ENCODE measurements around the gene ASCC3. TPM values are rescaled to one million over a fixed set of nuclear protein-coding genes. Genes with fewer than 3 reads are reported as not detected.

ASCC3 gene
- total RNA-seq, 2 donors from 2014 or later = 31.9 to 36.4 TPM

DNA sequence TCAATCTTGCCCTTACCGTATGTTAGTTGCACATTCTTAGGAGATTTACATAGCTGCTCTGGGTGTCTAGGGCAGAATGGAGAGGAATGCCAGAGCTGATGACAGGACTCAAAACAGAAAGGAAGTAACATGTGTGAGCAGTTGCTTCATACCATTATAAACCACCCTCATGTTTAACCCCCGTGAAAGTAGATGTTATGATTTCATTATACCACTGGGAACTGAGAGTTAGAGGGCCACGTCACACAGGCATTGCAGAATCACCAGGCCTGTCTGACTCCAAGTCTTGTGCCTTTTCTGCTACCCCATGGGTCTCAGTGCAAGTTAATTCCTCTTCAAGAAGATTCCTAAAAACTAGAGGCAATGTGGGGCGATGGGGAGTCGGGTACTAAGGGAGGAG is 392.9 kb downstream of the ASCC3 start:
- DNase-seq (ENCODE audit: low spot score) = no peak
- intact Hi-C loops (cut with DNase I) = no loop called here

DNA sequence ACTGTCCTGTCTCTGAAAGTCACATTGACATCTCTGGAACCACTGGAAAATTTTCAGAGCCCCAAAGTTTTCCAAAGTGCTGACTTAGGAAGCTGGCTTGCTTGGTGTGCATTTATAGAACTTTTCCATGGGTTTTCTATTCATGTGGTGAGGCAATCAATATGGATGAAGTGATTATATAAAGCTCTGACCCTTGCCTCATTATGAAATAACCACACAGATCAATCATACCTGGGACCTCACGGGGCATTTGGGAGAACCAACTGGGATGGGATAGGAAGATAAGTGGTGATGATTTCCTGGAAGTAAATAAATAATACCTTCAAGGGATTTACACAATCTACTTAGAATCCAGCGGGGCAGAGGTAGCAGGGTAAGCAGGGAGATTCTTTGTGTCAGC is 393.5 kb downstream of the ASCC3 start:
- no peak for DNase-seq (ENCODE audit: low spot score)
- intact Hi-C loops (cut with DNase I) = no loop called here

- DNase-seq (ENCODE audit: low spot score) = no peak
- intact Hi-C loops (cut with DNase I) = no loop called here
These were observed 395.9 kb downstream of the ASCC3 start for GRCh38 chr6:100485268-100485667.

- intact Hi-C loops (cut with DNase I) = no loop called here
- DNase-seq (ENCODE audit: low spot score) = no peak
These were observed 396.7 kb downstream of the ASCC3 start for GRCh38 chr6:100484474-100484873.

DNA sequence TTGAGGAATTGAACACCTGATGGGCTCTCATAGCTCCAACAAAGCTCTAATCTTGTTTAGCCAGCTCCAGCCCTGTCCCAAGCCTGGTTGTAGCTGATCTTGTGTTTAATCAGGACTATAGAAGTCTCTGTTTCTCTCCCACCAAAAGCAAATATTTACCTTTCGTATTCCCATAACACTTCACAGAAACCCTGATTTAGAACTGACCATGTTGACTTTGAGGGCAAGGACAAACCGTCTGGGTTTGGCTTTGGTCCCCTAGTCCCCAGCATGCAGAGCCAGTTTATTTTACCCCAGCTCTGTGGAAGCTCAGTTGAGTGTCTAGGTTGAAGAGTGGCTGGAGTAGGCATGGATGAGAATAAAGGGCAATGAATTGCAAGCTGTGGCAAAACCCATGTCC is 398.4 kb downstream of the ASCC3 start:
- intact Hi-C loops (cut with DNase I) = no loop called here
- DNase-seq (ENCODE audit: low spot score) = no peak

DNA sequence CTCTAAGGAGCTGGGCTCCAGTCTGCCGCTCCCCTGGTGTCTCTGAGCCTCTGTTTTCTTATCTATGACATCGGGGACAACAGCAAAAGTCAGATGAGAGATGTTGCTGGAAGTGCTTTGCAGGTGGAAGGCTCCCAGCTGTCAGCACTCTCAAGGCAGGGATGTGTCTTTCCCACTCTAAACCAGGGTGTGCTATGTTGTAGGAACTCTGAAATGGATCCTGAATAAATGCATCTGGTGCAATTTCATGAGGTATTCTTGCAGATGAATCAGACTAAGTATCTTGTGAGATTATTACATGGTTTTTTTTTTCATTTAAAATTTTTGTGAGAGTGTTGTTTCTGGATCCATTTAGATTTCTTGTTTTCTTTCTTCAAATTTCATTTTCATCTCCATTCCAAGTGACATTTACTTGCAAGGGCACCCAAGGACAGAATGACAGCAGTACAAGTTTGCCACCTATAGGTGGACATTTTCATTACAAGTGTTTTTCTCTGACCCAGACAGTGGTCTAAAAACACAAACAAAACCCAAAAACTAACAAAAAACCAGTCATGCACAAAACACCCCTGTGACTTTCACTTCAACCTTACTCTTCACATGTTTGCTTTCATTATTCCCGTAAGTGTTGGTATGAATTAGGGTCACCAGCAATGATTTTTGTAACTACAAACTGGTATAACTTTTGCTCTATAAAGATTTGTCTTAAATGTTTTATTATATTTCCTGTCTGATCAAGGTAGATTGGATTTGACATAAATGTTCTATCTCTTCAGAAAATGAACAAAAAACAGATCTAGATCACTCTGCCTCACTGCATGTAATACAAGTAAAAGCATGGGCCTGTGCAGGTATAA is 401.7 kb downstream of the ASCC3 start:
- DNase-seq (ENCODE audit: low spot score) = no peak
- intact Hi-C loops (cut with DNase I) = no loop called here

DNA sequence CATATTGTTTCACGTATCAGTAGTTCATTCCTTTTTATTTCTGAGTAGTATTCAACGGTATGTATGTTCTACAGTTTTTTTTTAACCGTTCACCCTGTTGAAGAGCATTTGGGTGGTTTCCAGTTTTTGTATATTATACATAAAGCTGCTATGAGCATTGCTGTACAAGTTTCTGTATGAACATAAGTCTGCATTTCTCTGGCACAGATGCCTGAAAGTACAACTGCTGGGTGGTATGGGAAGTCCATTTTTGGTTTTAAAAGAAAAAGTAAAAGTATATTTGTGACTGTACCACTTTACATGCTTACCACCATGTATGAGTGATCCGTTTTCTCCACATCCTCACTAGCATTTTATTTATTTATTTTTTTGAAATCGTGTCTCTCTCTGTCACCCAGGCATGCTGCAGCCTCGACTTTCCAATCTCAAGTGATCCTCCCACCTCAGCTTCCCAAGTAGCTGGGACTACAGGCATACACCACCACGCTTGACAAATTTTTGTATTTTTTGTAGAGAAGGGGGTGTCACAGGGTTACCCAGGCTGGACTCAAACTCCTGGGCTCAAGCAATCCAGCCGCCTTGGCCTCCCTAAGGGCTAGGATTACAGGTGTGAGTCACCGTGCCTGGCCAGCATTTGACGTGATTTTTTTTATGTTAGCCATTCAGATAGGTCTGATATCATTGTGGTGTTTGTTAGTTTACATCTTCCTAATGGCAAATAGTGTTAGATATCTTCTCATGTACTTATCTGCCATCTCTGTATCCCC is 405.4 kb downstream of the ASCC3 start:
- DNase-seq (ENCODE audit: low spot score) = no peak
- intact Hi-C loops (cut with DNase I) = no loop called here

DNA sequence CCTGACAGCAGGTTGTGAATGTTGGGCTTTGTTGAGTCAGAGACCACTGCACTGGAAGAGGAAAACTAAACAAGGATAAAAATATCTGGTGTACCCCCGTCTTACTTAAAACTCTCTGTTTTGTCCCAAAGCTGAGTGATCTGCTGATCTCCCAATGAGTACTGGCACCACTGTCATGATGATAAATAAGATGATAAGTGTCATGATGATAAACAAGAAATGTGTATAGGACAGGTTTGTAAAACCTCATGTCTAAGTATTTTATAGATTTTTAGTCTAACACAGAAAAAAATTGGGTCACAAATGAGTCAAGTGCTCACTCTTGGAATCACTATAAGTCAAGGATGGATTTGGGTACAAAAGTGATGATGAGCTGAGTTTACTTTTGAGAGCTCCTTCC is 407.9 kb downstream of the ASCC3 start:
- DNase-seq (ENCODE audit: low spot score) = no peak
- intact Hi-C loops (cut with DNase I) = no loop called here

- intact Hi-C loops (cut with DNase I) = no loop called here
- no peak for DNase-seq (ENCODE audit: low spot score)
These were observed 408.5 kb downstream of the ASCC3 start for GRCh38 chr6:100472674-100473073.

GRCh38 chr6:100470422-100471120 is 410.6 kb downstream of the ASCC3 start:
- intact Hi-C loops (cut with DNase I) = no loop called here
- DNase-seq (ENCODE audit: low spot score) = no peak

DNA sequence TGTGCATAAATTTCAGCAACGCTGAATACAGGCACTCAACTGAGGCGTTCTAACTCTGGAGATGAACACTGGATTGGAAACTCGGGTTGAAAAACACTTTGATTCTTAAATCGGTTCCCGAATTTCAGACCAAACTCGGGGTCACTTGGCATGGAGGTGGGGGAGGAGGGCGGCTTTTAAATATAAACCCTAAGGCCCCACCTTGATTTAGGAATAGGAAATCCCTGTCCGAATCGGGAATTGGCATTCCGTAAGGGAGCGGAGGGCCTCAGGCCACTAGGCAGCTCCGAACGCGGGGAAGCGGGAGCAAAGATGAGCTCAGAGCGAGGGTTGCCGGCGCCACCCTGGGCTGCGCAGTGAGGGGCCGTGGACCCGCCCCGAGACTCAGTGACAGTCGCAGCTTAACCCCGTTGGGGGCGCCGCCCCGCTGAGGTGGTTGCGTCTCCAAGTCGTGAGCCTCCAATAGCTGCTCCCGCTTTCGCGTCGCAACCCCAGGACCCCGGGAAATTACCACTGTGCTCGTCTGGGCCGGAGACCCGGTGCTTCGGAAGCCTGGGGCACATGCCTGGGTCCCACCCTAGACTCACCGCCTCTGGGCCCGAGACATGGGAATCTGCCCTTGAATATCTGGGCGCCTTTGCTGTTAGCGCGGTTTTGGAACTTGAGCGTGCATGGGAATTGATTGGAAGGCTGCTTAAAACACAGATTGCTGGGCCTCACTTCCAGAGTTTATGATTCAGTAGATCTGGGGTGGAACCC is 411.8 kb downstream of the ASCC3 start:
- intact Hi-C loops (cut with DNase I) = no loop called here
- peak; percentile 79 for DNase-seq (ENCODE audit: low spot score)

GRCh38 chr6:100468016-100468622 is 413.0 kb downstream of the ASCC3 start:
- intact Hi-C loops (cut with DNase I) = no loop called here
- DNase-seq (ENCODE audit: low spot score) = no peak

DNA sequence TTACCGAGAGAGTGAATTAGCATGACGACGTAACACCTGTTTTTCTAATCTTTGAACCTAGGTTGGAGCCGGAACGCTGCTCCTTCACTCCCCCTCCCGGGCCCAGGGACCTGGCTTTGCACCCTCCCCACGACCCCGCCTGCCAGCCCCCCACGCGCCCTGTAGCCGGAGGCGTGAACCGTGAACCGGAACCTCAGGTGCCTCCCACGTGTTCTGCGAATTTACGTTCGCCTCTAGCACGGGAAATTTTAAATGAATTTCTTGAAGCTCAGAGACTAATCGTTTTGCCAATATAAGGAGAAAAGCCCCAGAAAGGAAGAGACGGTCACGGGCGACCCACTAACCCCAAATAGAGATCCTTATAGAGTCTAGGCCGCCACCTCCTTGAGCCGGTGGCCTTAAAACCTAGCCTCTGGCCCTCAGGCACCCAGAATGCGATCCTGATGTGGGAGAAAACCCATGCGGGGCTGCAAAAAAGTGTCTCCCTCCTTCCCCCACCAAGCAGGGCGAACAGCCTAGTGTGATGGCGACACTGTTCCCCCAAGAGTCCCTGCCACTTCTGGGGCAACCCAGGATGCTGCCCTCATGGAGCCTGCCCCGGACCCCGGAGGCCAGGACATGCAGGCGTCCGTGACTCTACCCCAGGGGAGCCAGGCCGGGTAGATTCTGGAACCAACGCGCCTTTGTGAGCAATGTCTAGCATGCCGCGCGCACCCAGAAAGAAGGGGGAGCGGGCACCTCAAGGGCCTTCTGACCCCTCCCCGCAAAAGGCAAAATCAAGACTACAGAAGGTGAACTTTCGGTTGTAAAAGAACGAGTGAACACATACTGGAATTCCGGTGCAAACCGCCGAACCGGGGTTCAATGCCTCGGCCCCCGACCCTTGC is 413.8 kb downstream of the ASCC3 start:
- DNase-seq (ENCODE audit: low spot score) = peak; percentile 67
- intact Hi-C loops (cut with DNase I) = no loop called here

DNA sequence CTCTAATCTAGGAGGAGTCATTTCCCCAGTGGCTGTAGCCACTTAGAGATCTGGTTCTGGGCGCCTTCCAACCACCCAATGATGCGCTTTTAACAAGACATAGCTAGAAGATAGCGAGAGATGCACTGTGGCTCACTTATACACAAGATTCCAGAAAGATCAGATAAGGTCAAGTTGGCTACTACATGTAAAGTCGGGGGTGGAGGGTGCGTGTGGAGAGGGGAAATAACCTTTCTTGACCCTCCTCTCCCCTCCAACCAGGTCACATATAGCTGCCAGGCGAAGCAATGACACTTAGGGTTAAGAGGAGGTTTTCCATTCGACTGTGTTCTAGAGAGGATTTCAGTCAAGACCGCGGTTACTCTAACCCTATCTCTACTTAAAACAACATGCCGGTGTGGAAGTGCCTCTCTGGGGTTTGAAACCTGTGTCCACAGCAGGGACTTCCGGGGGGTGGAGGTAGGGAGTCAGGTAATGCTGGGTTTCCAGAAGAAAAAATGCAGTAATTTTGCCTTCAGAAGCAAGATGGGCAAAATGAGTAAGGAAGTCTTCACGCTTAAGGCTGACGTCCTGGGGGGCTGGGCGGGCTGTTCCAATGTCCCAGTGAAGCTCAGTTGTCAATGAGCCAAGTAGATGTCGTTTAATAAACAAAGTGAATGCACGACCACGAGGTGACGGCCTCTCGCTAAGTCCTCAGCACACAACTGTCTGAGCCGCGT is 414.6 kb downstream of the ASCC3 start:
- DNase-seq (ENCODE audit: low spot score) = no peak
- intact Hi-C loops (cut with DNase I) = no loop called here

DNA sequence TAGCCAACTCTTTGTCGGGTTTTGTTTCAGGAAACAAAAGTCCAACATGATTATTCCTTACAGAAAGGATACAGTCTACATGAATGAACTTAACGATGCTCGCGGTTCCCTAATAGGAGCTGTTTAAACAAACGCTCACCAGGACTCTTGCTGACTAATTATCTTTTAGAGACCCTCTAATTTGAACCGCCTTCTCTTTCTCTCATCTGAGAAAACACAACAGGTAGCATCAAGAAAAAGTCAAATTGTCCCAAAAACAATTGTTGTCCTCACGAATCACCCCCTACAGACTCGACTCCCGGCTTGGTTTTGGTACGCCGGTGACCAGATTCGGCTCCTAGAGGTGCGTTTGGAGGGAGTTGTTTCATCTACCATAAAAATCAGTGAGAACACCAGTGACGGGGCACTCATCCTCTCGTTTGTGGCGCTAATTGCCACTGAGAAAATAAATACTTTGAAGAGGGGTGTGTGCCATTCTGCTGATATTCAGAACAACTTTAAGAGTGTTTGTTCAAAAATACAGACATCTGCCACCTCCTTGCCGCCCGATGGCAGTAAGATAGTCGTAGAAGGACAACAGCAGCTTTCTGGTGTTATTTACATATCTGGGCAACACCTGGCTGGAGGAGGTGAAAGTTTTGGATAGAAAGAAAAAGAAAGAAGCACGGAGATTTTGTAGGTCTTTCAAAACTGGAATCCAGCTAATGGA is 415.3 kb downstream of the ASCC3 start:
- no peak for DNase-seq (ENCODE audit: low spot score)
- intact Hi-C loops (cut with DNase I) = no loop called here

DNA sequence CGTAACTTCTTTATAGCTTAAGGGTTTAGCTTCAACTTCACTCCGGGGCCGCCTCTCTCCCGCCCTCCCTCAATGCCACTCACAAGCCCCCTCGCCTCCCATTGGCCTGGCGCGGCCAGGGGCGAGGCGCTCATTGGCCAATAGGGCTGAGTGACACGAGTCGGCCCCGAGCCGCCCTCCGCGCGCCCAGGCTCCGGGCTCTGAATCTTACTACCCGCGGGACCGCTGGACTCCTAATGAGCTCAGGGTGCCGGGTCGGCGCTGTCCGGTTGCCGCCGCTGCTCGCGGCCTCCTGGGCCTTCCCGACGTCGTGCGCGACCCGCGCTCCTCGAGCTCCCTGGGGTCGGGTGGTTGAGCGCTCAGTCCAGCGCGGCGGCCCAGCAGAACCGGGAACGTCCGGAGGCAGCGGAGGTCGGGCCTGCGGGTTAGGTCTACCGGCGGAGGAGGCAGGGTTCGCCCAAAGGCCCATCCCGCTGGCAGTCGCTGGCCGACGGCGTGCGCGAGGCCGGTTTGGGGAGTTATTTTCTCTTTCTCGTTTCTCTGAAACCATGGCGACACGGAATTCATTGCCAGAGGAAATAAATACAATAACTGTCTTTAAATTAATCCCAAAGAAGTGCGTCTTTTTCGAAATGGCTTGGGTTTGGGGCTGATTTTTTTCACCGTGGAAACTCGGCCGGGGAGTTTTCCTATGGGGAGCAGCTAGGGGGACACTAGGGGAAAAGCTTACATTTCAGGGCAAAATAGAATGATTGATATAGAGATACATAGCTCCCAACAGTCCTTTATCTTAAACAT is 416.0 kb downstream of the ASCC3 start, which contains the start of gene SIM1:
TSS of gene SIM1 (minus strand) at position 19 of the 798 bp plus-strand sequence. CDS start 1,453 bp downstream, outside the sequence.
- intact Hi-C loops (cut with DNase I) = no loop called here
- DNase-seq (ENCODE audit: low spot score) = peak; percentile 83

Data from posterior vena cava (tissue), 2 donors.